Activated CD4-positive, alpha-beta T cell treated with anti-CD3 and anti-CD28 coated beads, Interleukin-2, amount 50 U/mL, for 4 hours (primary cell): Measurements from ENCODE around the gene CDC25A.

Experiments used
- DNase-seq, 2 experiments: peaks; one replicate each; pipeline ENCODE4 v3.0.0-alpha.2; 2020

CDC25A gene

DNA sequence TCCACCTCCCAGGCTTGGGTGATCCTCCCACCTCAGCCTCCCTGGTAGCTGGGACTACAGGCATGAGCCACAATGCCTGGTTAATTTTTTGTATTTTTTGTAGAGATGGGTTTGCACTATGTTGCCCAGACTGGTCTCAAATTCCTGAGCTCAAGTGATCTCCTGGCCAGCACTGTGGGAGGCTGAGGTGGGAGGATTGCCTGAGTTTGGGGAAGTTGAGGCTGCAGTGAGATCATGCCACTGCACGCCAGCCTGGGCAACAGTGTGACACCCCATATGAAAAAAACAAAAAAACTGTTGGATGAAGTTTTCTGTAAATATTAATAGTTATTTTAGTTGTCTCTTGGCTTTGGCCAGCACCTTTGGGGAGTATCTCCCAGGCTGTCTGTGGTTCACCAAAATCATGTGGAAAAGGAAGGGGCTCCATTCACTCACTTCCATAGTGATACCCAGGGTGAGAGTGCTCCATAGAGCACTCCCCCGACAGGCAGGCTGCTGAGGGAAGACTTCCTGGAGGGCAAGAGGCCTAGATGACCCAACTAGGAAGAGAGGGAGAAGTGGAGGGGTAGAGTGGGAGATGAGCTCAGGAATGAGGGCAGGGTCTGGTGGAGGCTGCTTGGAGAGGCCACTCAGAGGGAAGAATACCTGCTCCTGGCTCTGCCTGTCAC, 47.1 kb downstream of the CDC25A start:
- no peak for DNase-seq

- no peak for DNase-seq
These were observed 47.9 kb downstream of the CDC25A start for GRCh38 chr3:48140336-48140757.

- no peak for DNase-seq
These were observed 50.7 kb downstream of the CDC25A start for GRCh38 chr3:48137425-48137999.

DNA sequence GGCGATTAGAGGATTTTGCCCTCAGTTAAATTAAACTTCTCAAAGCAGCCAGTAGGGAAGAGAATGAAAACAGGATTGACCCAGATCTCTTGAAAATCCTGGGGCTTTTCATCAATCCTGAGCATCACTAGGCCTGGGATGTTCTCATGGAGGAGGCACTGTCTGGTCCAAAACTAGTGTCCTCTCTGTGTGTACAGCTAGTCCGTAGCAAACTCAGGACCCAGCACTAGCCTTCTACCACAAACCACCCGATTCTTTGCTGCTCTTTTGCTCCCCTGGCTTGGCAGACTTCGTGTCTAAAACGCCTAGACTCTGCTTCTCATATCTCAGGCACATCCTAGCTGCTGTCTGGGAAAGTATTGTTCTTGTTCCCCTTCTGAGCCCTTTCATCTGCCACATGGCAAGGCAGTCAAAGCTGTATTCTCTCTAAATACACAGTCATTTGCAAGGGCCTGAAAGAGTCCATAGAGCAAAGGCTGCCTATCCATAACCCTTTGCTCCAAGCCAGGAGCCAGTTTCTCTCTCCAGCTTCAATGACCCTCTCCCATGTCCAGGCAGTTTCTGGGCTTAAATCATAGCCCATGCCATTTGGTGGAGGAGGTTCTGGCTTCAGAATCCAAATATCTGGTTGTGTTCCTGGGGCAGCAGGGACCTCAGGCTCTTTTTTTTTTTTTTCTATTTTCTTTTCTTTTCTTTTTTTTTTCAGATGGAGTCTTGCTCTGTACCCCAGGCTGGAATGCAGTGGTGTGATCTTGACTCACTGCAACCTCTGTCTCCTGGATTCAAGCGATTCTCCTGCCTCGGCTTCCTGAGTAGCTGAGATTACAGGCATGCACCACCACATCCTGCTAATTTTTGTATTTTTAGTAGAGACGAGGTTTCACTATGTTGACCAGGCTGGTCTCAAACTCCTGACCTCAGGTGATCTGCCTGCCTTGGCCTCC, 52.4 kb downstream of the CDC25A start:
- no peak for DNase-seq

DNA sequence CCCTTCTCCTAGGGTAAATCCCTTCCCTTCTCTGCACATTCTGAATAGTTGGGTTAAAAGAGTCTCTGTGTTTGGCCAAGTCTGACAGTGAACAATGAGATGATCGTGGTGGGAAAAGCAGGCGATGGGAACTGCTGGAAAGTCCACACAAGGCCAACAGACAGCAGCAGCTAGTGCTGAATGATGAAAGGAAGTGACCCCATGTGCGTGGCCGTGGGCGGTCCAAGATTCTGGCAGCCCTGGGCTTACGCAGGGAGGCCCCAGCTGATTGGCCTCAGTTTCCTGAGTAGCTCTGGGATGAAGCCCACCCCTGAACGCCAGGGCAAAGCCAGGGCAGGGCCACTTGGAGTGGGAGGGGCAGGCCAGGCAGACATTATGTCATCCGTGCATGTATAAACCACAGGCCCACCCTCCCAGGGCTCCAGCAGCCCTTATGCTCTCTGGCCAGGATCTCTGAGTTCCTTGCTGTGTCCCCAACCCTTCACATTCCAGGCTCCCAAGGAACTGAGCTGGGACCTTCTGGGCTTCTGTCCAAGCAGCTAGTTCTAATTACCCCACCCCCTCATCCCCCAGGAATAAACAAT, 57.8 kb downstream of the CDC25A start:
- DNase-seq = no peak

- no peak for DNase-seq
These were observed 58.3 kb downstream of the CDC25A start for GRCh38 chr3:48129921-48130320.

- no peak for DNase-seq
These were observed 59.4 kb downstream of the CDC25A start for GRCh38 chr3:48128774-48129173.

GRCh38 chr3:48125886-48126622, 62.2 kb downstream of the CDC25A start:
- DNase-seq = no peak

DNA sequence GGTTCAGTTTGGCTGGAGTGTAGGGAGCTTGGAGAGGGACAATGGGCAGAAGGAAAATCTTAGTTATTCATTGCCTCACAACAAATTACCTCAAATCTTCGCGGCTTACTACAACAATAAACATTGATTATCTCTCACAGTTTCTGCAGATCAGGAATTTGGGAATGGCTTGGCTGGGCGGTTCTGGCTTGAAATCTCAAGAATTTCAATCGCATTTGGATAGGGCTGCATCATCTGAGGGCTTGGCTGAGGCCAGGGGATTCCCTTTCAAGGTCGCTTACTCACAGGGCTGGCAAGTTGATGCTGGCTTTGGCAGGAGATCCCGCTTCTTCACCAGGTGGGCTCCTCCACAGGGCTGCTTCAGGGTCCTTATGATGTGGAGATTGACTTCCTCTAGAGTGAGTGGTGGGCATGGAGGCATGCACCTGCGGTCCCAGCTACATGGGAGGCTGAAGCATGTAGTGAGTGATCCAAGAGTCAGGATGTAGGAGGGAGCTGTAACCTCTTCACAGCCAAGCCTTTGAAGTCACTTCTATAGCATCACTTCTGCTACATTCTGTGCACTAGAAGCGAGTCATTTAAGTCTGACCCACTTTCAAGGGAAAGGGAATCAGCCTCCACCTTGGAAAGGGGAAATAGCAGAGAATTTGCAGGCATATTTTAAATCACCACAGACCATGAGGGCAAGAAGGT, 63.1 kb downstream of the CDC25A start:
- no peak for DNase-seq

GRCh38 chr3:48123346-48123745, 64.9 kb downstream of the CDC25A start:
- no peak for DNase-seq

DNA sequence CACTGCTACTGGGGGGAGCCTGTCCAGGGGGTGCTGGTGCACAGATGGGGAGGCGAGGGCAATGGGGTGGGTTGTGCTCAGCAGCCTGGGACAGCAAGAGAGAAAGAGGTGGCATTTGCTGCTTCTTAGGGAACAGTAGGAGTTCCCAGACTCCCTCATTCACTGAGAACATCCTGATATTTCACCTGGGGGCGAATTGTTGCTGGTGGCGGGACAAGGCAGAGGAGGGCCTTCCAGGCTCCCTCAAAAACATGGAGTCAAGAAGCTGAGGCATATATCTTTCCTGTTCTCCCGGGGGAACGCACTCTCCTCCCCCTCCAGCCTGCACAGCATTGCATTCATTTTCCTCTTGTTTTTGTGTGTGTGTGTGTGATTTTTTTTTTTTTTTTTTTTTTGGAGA, 65.7 kb downstream of the CDC25A start:
- DNase-seq = no peak

- DNase-seq = no peak
These were observed 68.0 kb downstream of the CDC25A start for GRCh38 chr3:48120223-48120622.

DNA sequence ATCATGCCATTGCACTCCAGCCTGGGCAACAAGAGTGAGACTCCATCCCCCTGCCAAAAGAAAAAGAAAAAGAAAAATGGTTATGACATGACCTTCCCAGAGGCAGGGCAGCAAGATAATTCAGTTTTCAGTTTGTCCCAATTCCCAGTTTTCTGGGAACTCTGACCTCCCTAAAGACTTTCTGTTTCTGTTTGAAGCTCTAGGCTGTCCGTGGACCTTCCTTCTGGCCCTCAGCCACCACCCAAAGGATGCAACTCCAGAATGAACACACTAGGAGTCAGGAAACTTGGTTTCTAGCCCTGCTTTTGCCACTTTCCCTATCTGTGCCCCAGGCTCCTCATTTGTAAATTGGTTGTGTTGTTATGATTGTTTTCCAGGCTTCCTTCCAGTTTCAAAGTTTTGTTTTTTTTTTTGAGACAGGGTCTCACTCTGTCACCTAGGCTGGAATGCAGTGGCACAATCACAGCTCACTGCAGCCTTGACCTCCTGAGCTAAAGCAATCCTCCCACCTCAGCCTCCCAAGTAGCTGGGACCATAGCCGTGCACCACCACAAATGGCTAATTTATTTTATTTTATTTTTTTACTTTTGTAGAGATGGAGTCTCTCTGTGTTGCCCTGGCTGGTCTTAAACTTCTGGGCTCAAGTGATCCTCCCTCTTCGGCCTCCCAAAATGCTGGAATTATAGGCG, 68.6 kb downstream of the CDC25A start:
- no peak for DNase-seq

DNA sequence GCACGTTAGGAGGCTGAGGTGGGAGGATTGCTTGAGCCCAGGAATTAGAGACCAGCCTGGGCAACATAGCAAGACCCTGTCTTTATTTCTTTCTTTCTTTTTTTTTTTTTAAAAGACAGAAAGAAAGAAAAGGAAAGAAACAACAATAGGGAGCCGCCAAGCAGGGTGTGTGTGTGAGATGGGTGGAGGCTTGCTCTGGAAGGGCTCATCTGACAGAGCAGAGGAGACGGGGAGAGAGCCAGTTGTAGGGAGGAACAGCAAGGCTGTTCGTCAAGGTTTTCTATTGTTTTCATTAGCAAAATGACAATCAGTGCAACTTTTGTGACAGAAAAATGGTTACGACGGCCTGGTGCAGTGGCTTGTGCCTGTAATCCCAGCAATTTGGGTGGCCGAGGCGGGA, 69.3 kb downstream of the CDC25A start:
- DNase-seq = no peak

- DNase-seq = no peak
These were observed 69.9 kb downstream of the CDC25A start for GRCh38 chr3:48118322-48118721.

GRCh38 chr3:48112813-48113212, 75.4 kb downstream of the CDC25A start:
- DNase-seq = no peak

DNA sequence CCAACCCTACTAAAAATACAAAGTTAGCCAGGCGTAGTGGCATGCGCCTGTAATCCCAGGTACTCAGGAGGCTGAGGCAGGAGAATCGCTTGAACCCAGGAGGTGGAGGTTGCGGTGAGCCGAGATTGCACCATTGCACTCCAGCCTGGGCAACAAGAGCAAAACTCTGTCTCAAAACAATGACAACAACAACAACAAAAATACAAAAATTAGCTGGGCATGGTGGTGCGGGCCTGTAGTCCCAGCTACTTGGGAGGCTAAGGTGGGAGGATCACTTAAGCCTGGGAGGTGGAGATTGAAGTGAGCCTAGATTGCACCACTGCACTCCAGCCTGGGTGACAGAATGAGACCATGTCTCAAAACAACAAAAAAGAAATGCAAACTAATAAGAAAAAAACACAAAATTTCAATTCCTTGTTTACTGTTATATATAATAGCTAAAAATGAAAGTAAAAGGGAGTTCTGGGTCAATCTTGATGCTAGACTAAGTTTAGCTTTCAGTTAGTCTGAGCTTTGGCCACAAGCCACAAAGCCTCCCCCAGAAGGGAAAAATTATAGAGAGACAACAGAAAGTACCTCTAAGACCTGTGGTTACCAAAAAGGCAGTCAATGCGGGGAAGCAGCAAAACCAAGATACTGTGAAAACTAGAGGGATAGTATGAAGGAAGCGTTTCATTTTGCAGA, 76.0 kb downstream of the CDC25A start:
- DNase-seq = peak; percentile 4 to 5

GRCh38 chr3:48110463-48110862, 77.8 kb downstream of the CDC25A start:
- no peak for DNase-seq

DNA sequence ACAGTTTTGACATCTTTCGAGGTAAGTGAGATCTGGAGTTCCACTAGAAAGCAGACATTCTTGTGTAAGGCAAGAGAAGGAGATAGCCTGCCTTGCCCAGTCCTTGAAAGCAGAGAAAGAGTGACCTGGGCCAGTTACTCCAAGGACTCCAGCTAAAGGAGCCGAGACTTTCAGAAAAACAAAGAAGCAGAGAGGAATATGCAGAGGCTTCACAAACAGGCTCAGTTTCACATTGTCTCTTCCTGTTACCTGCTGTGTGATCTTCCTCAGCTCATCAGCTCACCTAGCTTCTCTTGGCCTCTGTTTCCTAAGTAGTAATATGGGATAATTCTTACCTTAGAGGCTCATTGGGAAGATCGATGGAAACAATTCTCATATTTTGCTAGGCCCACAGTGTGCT, 81.0 kb downstream of the CDC25A start:
- DNase-seq = no peak
